ENCODE results near the gene RRAD.

DNA sequence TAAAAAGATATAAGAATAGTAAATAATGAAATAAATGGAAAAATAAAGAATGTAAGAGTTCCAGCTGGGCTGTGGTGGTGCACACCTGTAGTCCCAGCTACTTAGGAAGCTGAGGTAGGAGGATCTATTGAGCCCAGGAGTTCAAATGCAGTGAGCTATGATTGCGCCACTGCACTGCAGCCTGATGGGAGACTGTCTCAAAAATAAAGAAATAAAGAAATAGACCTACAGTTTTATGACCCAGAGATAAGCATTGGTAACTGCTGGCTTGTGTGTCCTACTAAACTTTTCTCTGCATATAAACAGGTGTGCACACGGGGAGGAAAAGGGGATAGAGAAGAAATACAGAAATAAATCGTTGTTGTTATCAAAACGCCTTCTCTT lies 52.8 kb downstream of the RRAD start:
- TF ChIP-seq POLR2A (IDR thresholded peaks at IDR 0.05; ENCODE audit: low read length) (no peak), GATA1 (IDR thresholded peaks at IDR 0.05; ENCODE audit: low read depth, low read length) (no peak)

Measured in erythroblast (primary cell).